SK-N-SH treated with all-trans-retinoic acid at 6 μM for 48 hours (cell line): ENCODE measurements around the gene LPP.

Experiments used
- ATAC-seq: fragments of 200-7000 bp; cut with Tn5 transposase; 3 replicates; pipeline ENCODE4 v1.9.1; 2020; ENCODE audit warnings: mild to moderate bottlenecking, moderate library complexity
- ARNTL ChIP-seq: fragments of 450-650 bp; formaldehyde crosslinking; IDR thresholded peaks from 2 replicates; pipeline ENCODE4 v1.5.0; 2020; ENCODE audit warnings: low read depth, mild to moderate bottlenecking, moderate library complexity, borderline replicate concordance
- BACH2 ChIP-seq: fragments of 250-450 bp; sonication (Bioruptor Pico); IDR thresholded peaks from 2 replicates; pipeline ENCODE4 v1.9.0; 2021; ENCODE audit warnings: mild to moderate bottlenecking, borderline replicate concordance
- CREB5 ChIP-seq: fragments of 250-450 bp; sonication (Bioruptor Pico); IDR thresholded peaks from 2 replicates; pipeline ENCODE4 v1.5.1; 2020; ENCODE audit warnings: low read depth, mild to moderate bottlenecking, moderate library complexity
- CSDC2 ChIP-seq: fragments of 250-450 bp; sonication (Bioruptor Pico); IDR thresholded peaks from 2 replicates; pipeline ENCODE4 v1.5.0; 2020; ENCODE audit warnings: mild to moderate bottlenecking, moderate library complexity
- CSRNP3 ChIP-seq: fragments of 250-450 bp; sonication (Bioruptor Pico); IDR thresholded peaks from 2 replicates; pipeline ENCODE4 v1.5.1; 2021; ENCODE audit warnings: mild to moderate bottlenecking, moderate library complexity
- ESRRG ChIP-seq: fragments of 250-450 bp; sonication (Bioruptor Pico); IDR thresholded peaks from 2 replicates; pipeline ENCODE4 v1.6.1; 2021; ENCODE audit warnings: mild to moderate bottlenecking
- GLIS3 ChIP-seq: fragments of 250-450 bp; sonication (Bioruptor Pico); IDR thresholded peaks from 2 replicates; pipeline ENCODE4 v1.5.0; 2020; ENCODE audit warnings: mild to moderate bottlenecking, moderate library complexity
- ISL1 ChIP-seq: fragments of 250-450 bp; sonication (Bioruptor Pico); IDR thresholded peaks from 2 replicates; pipeline ENCODE4 v2.1.2; 2022; ENCODE audit warnings: mild to moderate bottlenecking, moderate library complexity
- OSR1 ChIP-seq: fragments of 250-450 bp; sonication (Bioruptor Pico); IDR thresholded peaks from 2 replicates; pipeline ENCODE4 v1.8.0; 2022; ENCODE audit warnings: moderate library complexity, mild to moderate bottlenecking, inconsistent platforms
- PATZ1 ChIP-seq: fragments of 250-450 bp; sonication (Bioruptor Pico); IDR thresholded peaks from 2 replicates; pipeline ENCODE4 v1.8.0; 2020; ENCODE audit warnings: mild to moderate bottlenecking, moderate library complexity, borderline replicate concordance
- POU6F1 ChIP-seq: fragments of 250-450 bp; sonication (Bioruptor Pico); IDR thresholded peaks from 2 replicates; pipeline ENCODE4 v1.8.0; 2021; ENCODE audit warnings: low read depth, mild to moderate bottlenecking, moderate library complexity, borderline replicate concordance
- PPARA ChIP-seq: fragments of 250-450 bp; sonication (Bioruptor Pico); IDR thresholded peaks from 2 replicates; pipeline ENCODE4 v1.5.0; 2020; ENCODE audit warnings: mild to moderate bottlenecking, borderline replicate concordance
- RARB ChIP-seq: fragments of 250-450 bp; sonication (Bioruptor Pico); IDR thresholded peaks from 2 replicates; pipeline ENCODE4 v1.8.0; 2021; ENCODE audit warnings: mild to moderate bottlenecking, moderate library complexity
- SNAI2 ChIP-seq: fragments of 250-450 bp; sonication (Bioruptor Pico); IDR thresholded peaks from 2 replicates; pipeline ENCODE4 v1.5.0; 2020; ENCODE audit warnings: mild to moderate bottlenecking, moderate library complexity
- TCF4 ChIP-seq: fragments of 250-450 bp; sonication (Bioruptor Pico); IDR thresholded peaks from 2 replicates; pipeline ENCODE4 v1.8.0; 2021; ENCODE audit warnings: mild to moderate bottlenecking, moderate library complexity, borderline replicate concordance
- TOX ChIP-seq: fragments of 250-450 bp; sonication (Bioruptor Pico); IDR thresholded peaks from 2 replicates; pipeline ENCODE4 v1.8.0; 2021; ENCODE audit warnings: mild to moderate bottlenecking, moderate library complexity, borderline replicate concordance
- ZC3H10 ChIP-seq: fragments of 250-450 bp; sonication (Bioruptor Pico); IDR thresholded peaks from 2 replicates; pipeline ENCODE4 v1.5.1; 2021; ENCODE audit warnings: mild to moderate bottlenecking, moderate library complexity
- ZFP3 ChIP-seq: fragments of 250-450 bp; sonication (Bioruptor Pico); IDR thresholded peaks from 2 replicates; pipeline ENCODE4 v1.5.0; 2020; ENCODE audit warnings: mild to moderate bottlenecking, moderate library complexity
- ZFP30 ChIP-seq: fragments of 450-650 bp; formaldehyde crosslinking; IDR thresholded peaks from 2 replicates; pipeline ENCODE4 v1.5.0; 2022; ENCODE audit warnings: mild to moderate bottlenecking, moderate library complexity
- ZNF565 ChIP-seq: fragments of 450-650 bp; formaldehyde crosslinking; conservative IDR thresholded peaks from 2 replicates; pipeline ENCODE4 v1.5.0; 2020; ENCODE audit warnings: low read depth, mild to moderate bottlenecking, moderate library complexity
- ZNF8 ChIP-seq: fragments of 450-650 bp; formaldehyde crosslinking; IDR thresholded peaks from 2 replicates; pipeline ENCODE4 v1.5.0; 2020; ENCODE audit warnings: mild to moderate bottlenecking, moderate library complexity

The LPP gene

GRCh38 chr3:188876370-188876769 is 722.4 kb downstream of the LPP start:
- TF ChIP-seq ESRRG (CRISPR knock-in tag) = no peak
- TF ChIP-seq BACH2 (CRISPR knock-in tag) = no peak
- TF ChIP-seq TOX (CRISPR knock-in tag) = no peak
- TF ChIP-seq POU6F1 (CRISPR knock-in tag) = no peak
- no peak for TF ChIP-seq TCF4 (CRISPR knock-in tag)
- no peak for TF ChIP-seq ZFP3 (CRISPR knock-in tag)
- TF ChIP-seq SNAI2 (CRISPR knock-in tag) = no peak
- TF ChIP-seq, all 23 proteins: peak for 0
- ATAC-seq = 0 out of 3 replicates have a peak, but pooled peaks have one; percentile 22

- no peak for ATAC-seq
- TF ChIP-seq OSR1 (CRISPR knock-in tag) (no peak), ZC3H10 (CRISPR knock-in tag) (no peak), ESRRG (CRISPR knock-in tag) (no peak), ARNTL (no peak), CSDC2 (CRISPR knock-in tag) (no peak), ZNF8 (CRISPR knock-in tag) (no peak), PATZ1 (CRISPR knock-in tag) (no peak), ISL1 (no peak), CSRNP3 (no peak), TCF4 (CRISPR knock-in tag) (no peak), ZNF565 (CRISPR knock-in tag) (no peak), ZFP30 (no peak), CREB5 (CRISPR knock-in tag) (no peak), POU6F1 (CRISPR knock-in tag) (no peak), RARB (CRISPR knock-in tag) (no peak), GLIS3 (CRISPR knock-in tag) (no peak), SNAI2 (CRISPR knock-in tag) (no peak)
These were observed 723.4 kb downstream of the LPP start for GRCh38 chr3:188877381-188877780.

GRCh38 chr3:188878076-188878475 is 724.1 kb downstream of the LPP start:
- no peak for TF ChIP-seq OSR1 (CRISPR knock-in tag)
- TF ChIP-seq ZFP30 = no peak
- no peak for TF ChIP-seq PPARA
- ATAC-seq = no peak

GRCh38 chr3:188881954-188882641 is 728.1 kb downstream of the LPP start:
- TF ChIP-seq ZFP3 (CRISPR knock-in tag) (no peak), OSR1 (CRISPR knock-in tag) (no peak), PATZ1 (CRISPR knock-in tag) (peak; percentile 53; the same call in 1 of the 2 replicates), ZNF8 (CRISPR knock-in tag) (no peak), BACH2 (CRISPR knock-in tag) (no peak), ISL1 (peak; percentile 95), ZC3H10 (CRISPR knock-in tag) (no peak), CREB5 (CRISPR knock-in tag) (0 out of 2 replicates have a peak, but pooled peaks have one; percentile 45), TOX (CRISPR knock-in tag) (peak; percentile 75), ESRRG (CRISPR knock-in tag) (no peak), SNAI2 (CRISPR knock-in tag) (no peak)
- ATAC-seq = peak; percentile 91
